CD14-positive monocyte (primary cell): ENCODE measurements around the gene NUP188. TPM values are rescaled to one million over a fixed set of nuclear protein-coding genes. Genes with fewer than 3 reads are reported as not detected.

Source experiments
- DNase-seq, 3 donors: peaks; one replicate each; pipeline ENCODE4 v3.0.0-alpha.2; 2011 to 2022
- H2AFZ ChIP-seq: 2 replicates; pipeline ENCODE4 v1.6.0; 2012; ENCODE audit warnings: mild to moderate bottlenecking, low read depth, low read length, inconsistent platforms; ENCODE audit not compliant: insufficient read depth, poor library complexity, severe bottlenecking
- H3K27ac ChIP-seq, 2 donors: 1 replicate in 1 of 2; 2 replicates in 1 of 2; pipeline ENCODE4 v1.5.1; 2012 to 2013; ENCODE audit warnings: low read length in 2 of 2, control low read depth in 1 of 2, inconsistent platforms in 1 of 2, low read depth in 1 of 2, mild to moderate bottlenecking in 1 of 2
- H3K27me3 ChIP-seq, 2 donors: one replicate each; pipeline versions ENCODE4 v1.6.0 to v1.6.1; 2011 to 2013; ENCODE audit warnings: low read length in 2 of 2; ENCODE audit not compliant: control insufficient read depth in 2 of 2, insufficient read depth in 2 of 2
- H3K36me3 ChIP-seq, 2 donors: replicated peaks in 1 of 2; 1 replicate in 1 of 2; 2 replicates in 1 of 2; pipeline versions ENCODE4 v1.5.1 to v1.6.1; 2012 to 2013; ENCODE audit warnings: low read length in 2 of 2, control low read depth in 1 of 2, inconsistent platforms in 1 of 2, mild to moderate bottlenecking in 1 of 2; ENCODE audit not compliant: insufficient read depth in 2 of 2, control insufficient read depth in 1 of 2
- H3K4me1 ChIP-seq, 2 donors: 1 replicate in 1 of 2; 2 replicates in 1 of 2; pipeline versions ENCODE4 v1.5.1 to v1.6.1; 2012 to 2013; ENCODE audit warnings: low read length in 2 of 2, control low read depth in 1 of 2, inconsistent platforms in 1 of 2, mild to moderate bottlenecking in 1 of 2, moderate library complexity in 1 of 2; ENCODE audit not compliant: insufficient read depth in 2 of 2, control insufficient read depth in 1 of 2
- H3K4me2 ChIP-seq: replicated peaks from 2 replicates; pipeline ENCODE3; 2012; ENCODE audit warnings: low read length, moderate library complexity, mild to moderate bottlenecking; ENCODE audit not compliant: poor library complexity, severe bottlenecking; ENCODE audit errors: extremely low read depth
- H3K4me3 ChIP-seq, 3 experiments: fragments of 200-600 bp in 1 of 3; sonication (generic) in 1 of 3; replicated peaks in 1 of 3; 1 replicate in 2 of 3; 2 replicates in 1 of 3; pipeline ENCODE4 v1.5.1; 2011 to 2013; ENCODE audit warnings: low read length in 3 of 3, mild to moderate bottlenecking in 3 of 3, control low read depth in 2 of 3, low read depth in 2 of 3, inconsistent platforms in 1 of 3, moderate library complexity in 1 of 3
- H3K79me2 ChIP-seq: 2 replicates; pipeline ENCODE4 v1.6.0; 2012; ENCODE audit warnings: mild to moderate bottlenecking, control low read depth, inconsistent platforms, low read length, moderate library complexity; ENCODE audit not compliant: insufficient read depth
- H3K9ac ChIP-seq: 2 replicates; pipeline ENCODE4 v1.6.0; 2017; ENCODE audit warnings: low read length, mild to moderate bottlenecking; ENCODE audit not compliant: insufficient read depth, poor library complexity, severe bottlenecking
- H3K9me3 ChIP-seq, 2 donors: replicated peaks in 1 of 2; 1 replicate in 1 of 2; 2 replicates in 1 of 2; pipeline versions ENCODE4 v1.5.1 to v1.6.1; 2012 to 2013; ENCODE audit warnings: low read length in 2 of 2, control low read depth in 1 of 2; ENCODE audit not compliant: control insufficient read depth in 1 of 2, insufficient read depth in 1 of 2
- H4K20me1 ChIP-seq: 2 replicates; pipeline ENCODE4 v1.6.0; 2012; ENCODE audit warnings: mild to moderate bottlenecking, low read length, control low read depth, moderate library complexity; ENCODE audit not compliant: insufficient read depth
- H3K27ac Mint-ChIP-seq, 7 donors: one replicate each; pipeline ENCODE4 v1.8.0; 2020; ENCODE audit warnings: mild to moderate bottlenecking in 7 of 7, mixed read lengths in 7 of 7, moderate library complexity in 6 of 7, inconsistent platforms in 2 of 7
- H3K27me3 Mint-ChIP-seq, 3 donors: one replicate each; pipeline ENCODE4 v1.8.0; 2021 to 2022; ENCODE audit warnings: low read depth in 3 of 3, mild to moderate bottlenecking in 3 of 3, mixed read lengths in 3 of 3, moderate library complexity in 3 of 3, inconsistent platforms in 1 of 3
- H3K36me3 Mint-ChIP-seq, 2 donors: one replicate each; pipeline ENCODE4 v1.8.0; 2020; ENCODE audit warnings: mixed read lengths in 2 of 2, inconsistent platforms in 1 of 2, mild to moderate bottlenecking in 1 of 2
- H3K4me1 Mint-ChIP-seq: one replicate; pipeline ENCODE4 v1.8.0; 2020; ENCODE audit warnings: mild to moderate bottlenecking, mixed read lengths
- H3K4me3 Mint-ChIP-seq, 2 donors: one replicate each; pipeline ENCODE4 v1.8.0; 2020; ENCODE audit warnings: mild to moderate bottlenecking in 2 of 2, mixed read lengths in 2 of 2, moderate library complexity in 1 of 2
- H3K9me3 Mint-ChIP-seq, 7 donors: one replicate each; pipeline ENCODE4 v1.8.0; 2020 to 2022; ENCODE audit warnings: mixed read lengths in 7 of 7, mild to moderate bottlenecking in 6 of 7, moderate library complexity in 6 of 7, inconsistent platforms in 2 of 7
- WGBS: methylation state at CpG from one replicate; pipeline ENCODE4 v1.1.5; 2013; ENCODE audit warnings: missing lambda C conversion rate; ENCODE audit not compliant: insufficient coverage; 5-methylcytosine and 5-hydroxymethylcytosine counted together
- intact Hi-C, 2 donors: fragments of 100-400 bp; cut with micrococcal nuclease; formaldehyde crosslinking; loops; one replicate each; pipeline versions ENCODE4 v1.15.0 to v1.15.1; 2023
- polyA plus RNA-seq, 3 donors: library from polyadenylated mRNA; depleted of rRNA in 1 of 3; unstranded in 2 of 3; stranded (reverse) in 1 of 3; fragments of 300-500 nt in 2 of 3; fragments of >200 nt in 1 of 3; fragmentation: Illumina TruSeq in 2 of 3; gene quantifications; 1 replicate in 2 of 3; 2 replicates in 1 of 3; pipeline ENCODE4 v1.2.3, GENCODE V29; 2012 to 2021
- TF ChIP-seq, protein P1 (sequence below): fragments of 200-600 bp; IDR thresholded peaks from one replicate; pipeline ENCODE4 v1.8.0; 2022; ENCODE audit warnings: antibody characterized with exemption, mild to moderate bottlenecking

The NUP188 gene
- polyA plus RNA-seq, 3 donors: 10.5 to 28.2 (median 17.2) TPM

- DNase-seq: no peak
- H2AFZ ChIP-seq: no peak overlapping the region
- peaks cover 42 to 83% of the 10 kb centered on the region in 2 donors for H3K36me3 Mint-ChIP-seq
- no peak overlapping the region for H3K27ac ChIP-seq
- H3K36me3 ChIP-seq: peaks cover 49 to 67% of the 10 kb centered on the region in 2 donors
- H3K4me1 ChIP-seq: peaks cover 2 to 4% of the 10 kb centered on the region in 2 donors
- H3K27ac Mint-ChIP-seq: no peak overlapping the region
- H3K27me3 ChIP-seq: no peaks in the 10 kb centered on the region
- TF ChIP-seq, protein P1, sequence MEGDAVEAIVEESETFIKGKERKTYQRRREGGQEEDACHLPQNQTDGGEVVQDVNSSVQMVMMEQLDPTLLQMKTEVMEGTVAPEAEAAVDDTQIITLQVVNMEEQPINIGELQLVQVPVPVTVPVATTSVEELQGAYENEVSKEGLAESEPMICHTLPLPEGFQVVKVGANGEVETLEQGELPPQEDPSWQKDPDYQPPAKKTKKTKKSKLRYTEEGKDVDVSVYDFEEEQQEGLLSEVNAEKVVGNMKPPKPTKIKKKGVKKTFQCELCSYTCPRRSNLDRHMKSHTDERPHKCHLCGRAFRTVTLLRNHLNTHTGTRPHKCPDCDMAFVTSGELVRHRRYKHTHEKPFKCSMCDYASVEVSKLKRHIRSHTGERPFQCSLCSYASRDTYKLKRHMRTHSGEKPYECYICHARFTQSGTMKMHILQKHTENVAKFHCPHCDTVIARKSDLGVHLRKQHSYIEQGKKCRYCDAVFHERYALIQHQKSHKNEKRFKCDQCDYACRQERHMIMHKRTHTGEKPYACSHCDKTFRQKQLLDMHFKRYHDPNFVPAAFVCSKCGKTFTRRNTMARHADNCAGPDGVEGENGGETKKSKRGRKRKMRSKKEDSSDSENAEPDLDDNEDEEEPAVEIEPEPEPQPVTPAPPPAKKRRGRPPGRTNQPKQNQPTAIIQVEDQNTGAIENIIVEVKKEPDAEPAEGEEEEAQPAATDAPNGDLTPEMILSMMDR: no peak
- no peak overlapping the region for H3K4me2 ChIP-seq
- no peak overlapping the region for H3K9ac ChIP-seq
- no peak overlapping the region for H3K4me3 ChIP-seq
- H4K20me1 ChIP-seq: no peaks in the 10 kb centered on the region
- 95% methylated on average over 3 of the region's 6 CpGs for WGBS
- peaks cover 8% of the 10 kb centered on the region for H3K4me1 Mint-ChIP-seq
- H3K27me3 Mint-ChIP-seq: no peaks in the 10 kb centered on the region
- no peak overlapping the region for H3K4me3 Mint-ChIP-seq
- intact Hi-C loops: no loop called here
- no peaks in the 10 kb centered on the region for H3K9me3 ChIP-seq
- H3K79me2 ChIP-seq: no peaks in the 10 kb centered on the region
- no peaks in the 10 kb centered on the region for H3K9me3 Mint-ChIP-seq
Measured at GRCh38 chr9:129053020-129053419, 105.5 kb downstream of the NUP188 start.

DNA sequence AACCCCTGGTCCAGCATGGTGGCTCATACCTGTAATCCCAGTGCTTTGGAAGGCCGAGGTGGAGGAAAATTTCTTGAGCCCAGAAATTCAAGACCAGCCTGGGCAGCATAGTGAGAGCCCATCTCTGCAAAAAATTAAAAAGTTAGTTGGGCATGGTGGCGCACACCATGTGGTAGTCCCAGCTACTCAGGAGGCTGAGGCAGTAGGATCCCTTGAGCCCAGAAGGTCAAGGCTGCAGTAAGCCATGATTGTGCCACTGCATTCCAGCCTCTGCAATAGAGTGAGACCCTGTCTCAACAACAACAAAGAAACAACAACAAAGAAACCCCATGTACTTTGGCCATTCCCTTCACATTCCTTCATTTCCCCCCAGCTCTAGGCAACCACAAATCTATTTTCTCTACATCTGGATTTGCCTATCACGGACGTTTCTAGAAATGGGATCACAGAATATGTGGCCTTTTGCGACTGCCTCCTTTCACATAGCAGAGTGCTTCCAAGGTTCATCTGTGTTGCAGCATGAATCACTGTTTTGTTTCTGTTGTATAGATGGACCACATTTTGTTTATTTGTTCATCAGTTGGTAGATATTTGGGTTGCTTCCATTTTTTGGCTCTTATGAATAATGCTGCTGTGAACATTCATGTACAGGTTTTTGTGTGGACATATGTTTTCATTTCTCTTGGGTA lies 106.8 kb downstream of the NUP188 start:
- TF ChIP-seq, protein P1: no peak
- Histone ChIP-seq H2AFZ (no peak overlapping the region), H3K9me3 (no peaks in the 10 kb centered on the region), H3K4me2 (no peak overlapping the region), H3K79me2 (no peaks in the 10 kb centered on the region), H3K4me1 (peaks cover 11 to 17% of the 10 kb centered on the region in 2 donors), H3K9ac (no peak overlapping the region), H3K4me3 (no peak overlapping the region), H3K27ac (no peak overlapping the region), H3K36me3 (peaks cover 40 to 59% of the 10 kb centered on the region in 2 donors), H3K27me3 (no peaks in the 10 kb centered on the region), H4K20me1 (no peaks in the 10 kb centered on the region)
- H3K27me3 Mint-ChIP-seq: peaks cover 0 to 1% (median 0%) of the 10 kb centered on the region in 3 donors
- 84% methylated on average over 4 of the region's 5 CpGs for WGBS
- no peaks in the 10 kb centered on the region for H3K9me3 Mint-ChIP-seq
- H3K36me3 Mint-ChIP-seq: peaks cover 36 to 80% of the 10 kb centered on the region in 2 donors
- H3K4me1 Mint-ChIP-seq: peaks cover 18% of the 10 kb centered on the region
- no peak overlapping the region for H3K4me3 Mint-ChIP-seq
- H3K27ac Mint-ChIP-seq: no peak overlapping the region
- DNase-seq: no peak
- intact Hi-C loops: no loop called here

Other genes with a start within 250 kb of the NUP188 start
- under 1 TPM; 0.11 to 0.49 (median 0.27) TPM for gene PKN3, start 245.2 kb upstream of the NUP188 start, polyA plus RNA-seq
- gene ZDHHC12, start 223.6 kb upstream of the NUP188 start, polyA plus RNA-seq: 10 to 100 TPM; 50.0 to 72.7 (median 68.4) TPM
- gene ZER1, start 175.8 kb upstream of the NUP188 start, polyA plus RNA-seq: 10 to 100 TPM; 16.1 to 25.6 (median 18.0) TPM
- 10 to 100 TPM in 2 of 3 donors, 1 to 10 TPM in 1; 9.9 to 16.8 (median 13.8) TPM for gene TBC1D13, start 160.4 kb upstream of the NUP188 start, polyA plus RNA-seq
- 10 to 100 TPM in 2 of 3 donors, 1 to 10 TPM in 1; 7.2 to 24.6 (median 13.0) TPM for gene ENDOG, start 129.2 kb upstream of the NUP188 start, polyA plus RNA-seq
- 10 to 100 TPM; 25.7 to 29.9 (median 29.3) TPM for gene SPOUT1, start 117.9 kb upstream of the NUP188 start, polyA plus RNA-seq
- 1 to 10 TPM; 2.4 to 4.5 (median 3.6) TPM for gene KYAT1, start 65.7 kb upstream of the NUP188 start, polyA plus RNA-seq
- 10 to 100 TPM in 2 of 3 donors, 1 to 10 TPM in 1; 7.8 to 10.8 (median 10.3) TPM for gene LRRC8A, start 65.6 kb upstream of the NUP188 start, polyA plus RNA-seq
- gene PHYHD1, start 26.7 kb upstream of the NUP188 start, polyA plus RNA-seq: under 1 TPM in 1 of 3 donors, not detected in 2; 0.29 TPM
- 1 to 10 TPM in 2 of 3 donors, under 1 TPM in 1; 0.76 to 8.5 (median 7.0) TPM for gene DOLK, start 96 bp upstream of the NUP188 start, polyA plus RNA-seq
- 10 to 100 TPM in 2 of 3 donors, 1 to 10 TPM in 1; 8.0 to 77.0 (median 25.9) TPM for gene SH3GLB2, start 80.6 kb downstream of the NUP188 start, polyA plus RNA-seq
- 10 to 100 TPM in 1 of 3 donors, 1 to 10 TPM in 2; 1.9 to 45.4 (median 5.9) TPM for gene MIGA2, start 88.9 kb downstream of the NUP188 start, polyA plus RNA-seq
- gene DOLPP1, start 133.4 kb downstream of the NUP188 start, polyA plus RNA-seq: 1 to 10 TPM; 5.4 to 6.6 (median 5.9) TPM
- gene CRAT, start 163.1 kb downstream of the NUP188 start, polyA plus RNA-seq: 10 to 100 TPM; 12.2 to 19.4 (median 15.0) TPM
- gene PTPA, start 163.7 kb downstream of the NUP188 start, polyA plus RNA-seq: 10 to 100 TPM; 11.7 to 38.5 (median 12.4) TPM
- 10 to 100 TPM in 1 of 3 donors, under 1 TPM in 2; 0.36 to 15.5 (median 0.79) TPM for gene IER5L, start 230.6 kb downstream of the NUP188 start, polyA plus RNA-seq